Glomerular endothelial cell (primary cell): Measurements from ENCODE around the gene RPL15. TPM values are rescaled to one million over a fixed set of nuclear protein-coding genes. Genes with fewer than 3 reads are reported as not detected.
"Not testable (repeated sequence)": the region's sequence is repeated elsewhere in the genome, so short reads cannot be mapped to it uniquely, and the experiment has no call there.

Experiments
- DNase-seq: peaks from one replicate; pipeline ENCODE4 v3.0.0-alpha.2; 2011; ENCODE audit warnings: low read depth, low spot score; ENCODE audit errors: extremely low read depth
- total RNA-seq: library from RNA; depleted of rRNA; stranded (reverse); fragments of >200 nt; gene quantifications from 2 replicates; pipeline ENCODE4 v1.2.3, GENCODE V29; 2015

Gene RPL15
- 2,079 and 3,094 TPM in 2 replicates for total RNA-seq

DNA sequence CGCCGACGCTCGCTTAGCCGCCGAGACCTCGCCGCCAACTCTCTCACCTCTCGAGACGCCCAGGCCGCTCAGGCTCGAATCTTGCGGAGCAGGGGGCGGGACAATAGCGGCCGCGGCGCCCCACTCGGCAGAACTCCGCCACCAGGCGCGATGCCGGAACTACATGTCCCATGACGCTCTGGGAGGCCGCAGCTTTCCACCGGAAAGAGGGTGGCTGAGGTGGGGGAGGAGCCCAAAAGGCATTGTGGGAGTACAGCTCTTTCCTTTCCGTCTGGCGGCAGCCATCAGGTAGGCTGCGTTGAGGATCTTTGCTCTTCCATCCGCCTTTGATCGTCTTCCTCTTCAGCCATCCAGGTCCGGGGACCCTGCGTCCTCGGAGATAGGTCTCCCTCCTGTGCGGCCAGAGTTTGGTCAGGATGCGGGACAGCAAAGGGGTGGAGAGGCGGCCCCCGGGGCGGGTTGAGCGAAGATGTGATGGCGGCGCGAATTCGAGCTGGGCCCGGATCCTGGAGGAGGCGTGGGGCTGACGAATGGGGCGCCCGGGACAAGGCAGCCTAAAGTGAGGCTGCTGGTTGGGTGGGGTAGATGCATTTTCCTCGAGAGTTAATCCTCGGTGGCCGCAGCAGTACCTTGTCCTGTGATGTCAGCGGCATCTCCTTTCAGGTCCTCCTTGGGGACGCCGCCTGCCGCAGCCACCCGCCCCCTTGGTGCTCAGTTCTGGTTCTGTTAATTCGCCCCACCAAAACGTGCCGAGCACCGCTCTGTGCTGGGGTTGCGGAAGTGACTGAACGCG lies at the start of gene RPL15, which contains the start of gene NKIRAS1:
Gene RPL15, plus strand, starts transcription at position 247 of the 793 bp plus-strand sequence. CDS start 728 bp downstream, outside the sequence.
Gene NKIRAS1, minus strand, starts transcription at position 105 of the 793 bp plus-strand sequence. CDS start 6,086 bp downstream, outside the sequence.
- peak; percentile 81 for DNase-seq

DNA sequence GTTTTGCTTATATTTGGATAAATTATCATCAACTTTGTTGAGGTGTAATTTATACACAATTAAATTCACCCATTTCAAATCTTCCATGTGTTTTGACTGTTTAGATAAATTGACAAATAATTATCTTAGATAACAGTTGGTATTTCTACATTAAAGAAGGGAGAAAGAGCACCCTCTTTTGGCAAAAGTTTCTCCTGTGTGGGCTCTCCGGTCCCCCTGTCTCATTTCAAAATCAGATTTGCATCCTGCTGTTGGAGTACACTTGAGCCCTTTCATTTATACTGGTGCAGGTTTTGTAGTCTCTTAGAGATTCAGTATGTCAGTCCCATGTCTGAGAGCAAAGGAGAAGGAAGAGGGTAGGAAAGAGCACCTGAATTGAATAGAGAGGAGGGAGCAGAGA lies 49.5 kb upstream of the RPL15 start:
- no peak for DNase-seq

DNA sequence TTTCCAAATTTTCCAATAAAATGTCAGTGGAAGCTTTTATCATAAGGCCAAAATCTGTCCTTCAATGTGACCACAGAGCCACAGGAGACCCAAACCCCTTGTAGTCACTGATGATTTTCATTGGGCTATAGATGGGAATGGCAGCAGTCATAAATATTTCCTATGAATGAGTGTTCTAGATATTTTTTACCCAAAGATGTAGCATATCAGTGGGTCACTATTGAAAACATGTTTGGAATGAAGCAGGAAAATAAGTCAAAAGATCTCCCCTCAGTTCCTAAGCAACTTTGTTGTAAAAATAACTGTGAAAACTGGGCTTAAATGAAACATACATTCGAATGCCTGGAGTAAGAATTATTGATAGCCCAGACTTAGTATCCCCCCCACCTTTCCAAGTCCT lies 49.1 kb upstream of the RPL15 start:
- no peak for DNase-seq

DNA sequence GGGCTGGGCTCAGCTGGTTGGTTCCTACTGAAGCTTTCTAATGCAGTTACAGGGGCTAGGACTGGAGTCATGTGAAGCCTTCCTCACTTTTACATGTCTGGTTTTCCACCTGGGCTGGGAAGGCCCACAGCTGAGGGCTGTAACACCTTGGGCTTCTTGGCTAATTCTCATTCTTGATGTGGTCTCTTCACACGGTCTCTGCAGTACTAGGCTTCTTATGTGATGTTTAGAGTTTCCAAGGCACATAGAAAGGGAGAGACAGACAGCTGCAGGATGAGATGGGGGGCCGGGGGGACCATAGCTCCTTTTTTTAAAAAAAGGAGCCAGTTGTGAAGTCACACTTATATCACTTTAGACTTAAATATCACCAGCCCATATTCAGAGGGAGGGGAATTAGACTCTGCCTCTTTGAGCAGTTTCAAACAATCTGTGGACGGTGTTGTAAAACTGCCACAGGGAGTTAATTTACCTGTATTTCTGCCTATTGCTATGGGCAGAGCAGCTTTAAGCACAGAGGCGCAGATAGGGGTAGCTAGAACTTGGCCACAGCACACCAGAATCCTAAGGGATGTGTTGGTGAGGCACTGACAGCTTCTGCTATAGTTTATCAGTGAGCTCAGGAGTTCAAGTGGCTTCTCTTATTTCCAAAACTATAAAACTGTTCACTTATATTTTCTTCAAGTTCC lies 46.8 kb upstream of the RPL15 start:
- DNase-seq = no peak

DNA sequence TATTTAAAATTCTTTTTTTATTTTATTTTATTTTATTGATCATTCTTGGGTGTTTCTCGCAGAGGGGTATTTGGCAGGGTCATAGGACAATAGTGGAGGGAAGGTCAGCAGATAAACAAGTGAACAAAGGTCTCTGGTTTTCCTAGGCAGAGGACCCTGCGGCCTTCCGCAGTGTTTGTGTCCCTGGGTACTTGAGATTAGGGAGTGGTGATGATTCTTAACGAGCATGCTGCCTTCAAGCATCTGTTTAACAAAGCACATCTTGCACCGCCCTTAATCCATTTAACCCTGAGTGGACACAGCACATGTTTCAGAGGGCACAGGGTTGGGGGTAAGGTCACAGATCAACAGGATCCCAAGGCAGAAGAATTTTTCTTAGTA lies 46.3 kb upstream of the RPL15 start:
- DNase-seq = not testable (repeated sequence)

DNA sequence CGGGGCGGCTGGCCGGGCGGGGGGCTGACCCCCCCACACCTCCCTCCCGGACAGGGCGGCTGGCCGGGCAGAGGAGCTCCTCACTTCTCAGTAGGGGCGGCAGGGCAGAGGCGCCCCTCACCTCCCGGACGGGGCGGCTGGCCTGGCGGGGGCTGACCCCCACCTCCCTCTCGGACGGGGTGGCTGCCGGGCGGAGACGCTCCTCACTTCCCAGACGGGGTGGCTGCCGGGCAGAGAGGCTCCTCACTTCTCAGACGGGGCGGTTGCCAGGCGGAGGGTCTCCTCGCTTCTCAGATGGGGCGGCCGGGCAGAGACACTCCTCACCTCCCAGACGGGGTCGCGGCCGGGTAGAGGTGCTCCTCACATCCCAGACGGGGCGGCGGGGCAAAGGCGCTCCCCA lies 45.6 kb upstream of the RPL15 start:
- DNase-seq = not testable (repeated sequence)

DNA sequence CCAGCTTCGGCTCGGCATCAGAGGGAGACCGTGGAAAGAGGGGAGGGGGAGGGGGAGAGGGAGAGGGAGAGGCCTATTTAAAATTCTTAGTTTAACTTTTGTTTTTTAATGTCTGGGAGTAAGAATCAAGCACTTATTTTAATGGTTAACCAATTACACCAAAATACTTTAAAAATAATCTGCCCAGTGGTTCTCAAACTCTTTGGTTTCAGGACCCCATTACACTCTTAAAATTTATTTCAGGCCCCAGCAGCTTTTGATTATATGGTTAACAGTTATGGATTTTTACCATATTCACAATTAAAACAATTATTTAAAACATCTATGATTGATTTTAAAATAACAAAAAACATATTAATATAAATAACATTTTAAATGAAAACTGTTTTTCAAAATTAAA lies 44.6 kb upstream of the RPL15 start:
- no peak for DNase-seq

DNA sequence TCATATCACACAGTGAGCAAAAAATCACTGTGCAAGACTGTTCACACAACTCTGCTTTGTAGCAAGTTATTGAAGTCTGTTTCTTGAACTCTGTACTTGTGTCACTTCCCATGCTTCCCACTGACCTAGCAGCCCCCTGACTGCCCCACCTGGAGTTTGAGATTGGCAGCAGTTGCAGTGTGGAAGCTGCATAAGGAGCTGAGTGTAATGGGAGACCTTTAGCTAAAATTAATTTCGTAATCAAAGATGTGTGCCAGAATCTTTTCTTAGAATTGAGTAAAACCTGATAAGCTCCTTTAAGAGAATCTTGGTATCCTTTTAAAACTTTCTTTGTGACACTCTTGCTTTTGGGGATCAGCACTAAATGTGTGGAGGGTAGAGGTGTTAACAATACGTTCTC lies 43.0 kb upstream of the RPL15 start:
- no peak for DNase-seq

DNA sequence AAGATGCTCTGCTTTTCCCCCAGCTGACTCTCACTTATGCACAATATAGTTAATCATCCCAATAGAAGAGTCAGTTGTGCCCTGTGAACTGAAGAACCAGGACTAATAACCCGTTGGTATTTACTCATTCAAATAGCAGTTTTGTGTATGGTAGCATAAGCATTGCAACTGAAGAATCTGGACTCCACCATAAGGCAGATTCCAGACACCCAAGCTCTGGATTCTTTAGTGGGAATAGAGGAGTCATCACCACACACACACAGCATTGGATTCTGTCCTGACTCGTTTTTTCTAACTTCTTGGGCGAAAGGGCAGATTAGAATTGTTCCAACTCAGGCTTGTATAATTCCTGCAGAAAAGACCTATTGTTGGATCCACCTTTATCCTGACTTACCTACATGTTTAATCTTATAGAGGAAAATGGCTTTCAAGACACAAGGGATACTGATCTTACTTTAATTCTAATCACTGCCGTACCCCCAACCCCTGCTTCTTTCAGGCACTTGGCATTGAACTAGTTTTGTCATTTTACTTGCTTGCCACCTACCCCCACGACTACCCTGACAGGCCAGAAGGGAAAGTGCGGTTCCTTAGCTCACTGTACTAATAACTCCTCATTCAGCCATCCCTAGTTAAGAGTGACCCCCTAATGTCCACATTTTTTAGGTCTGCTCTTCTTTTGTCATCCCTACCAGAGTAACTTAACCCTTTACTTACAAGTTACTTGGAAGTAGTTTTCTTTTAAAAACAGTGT lies 42.4 kb upstream of the RPL15 start:
- no peak for DNase-seq

DNA sequence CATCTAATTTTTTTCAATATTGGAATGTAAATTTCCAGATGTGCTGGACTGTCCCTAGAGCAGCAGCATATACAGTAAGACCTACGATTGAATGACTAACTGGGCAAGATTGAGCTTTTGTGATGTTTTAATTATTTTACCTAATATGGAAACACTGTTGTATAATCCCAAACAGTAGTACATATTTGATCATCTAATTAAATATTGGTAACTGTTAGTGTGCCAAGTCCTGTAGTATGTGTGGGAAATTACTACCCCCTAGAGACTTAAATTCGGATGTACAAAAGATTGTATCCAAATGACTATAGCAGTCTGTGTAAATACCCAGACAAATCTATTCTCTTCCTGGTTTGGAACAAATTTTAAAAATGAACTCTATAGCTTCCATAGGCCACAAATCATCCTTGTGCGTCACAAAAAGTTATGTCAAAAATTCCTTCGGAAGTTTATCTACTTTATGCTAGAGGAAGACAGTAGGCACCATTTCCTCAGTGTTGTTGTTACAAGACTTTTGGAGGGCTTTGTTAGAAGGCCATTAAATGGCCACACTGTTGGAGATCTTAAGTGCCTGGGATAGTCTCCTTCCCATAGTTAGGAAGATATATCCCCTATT lies 41.7 kb upstream of the RPL15 start:
- no peak for DNase-seq

DNA sequence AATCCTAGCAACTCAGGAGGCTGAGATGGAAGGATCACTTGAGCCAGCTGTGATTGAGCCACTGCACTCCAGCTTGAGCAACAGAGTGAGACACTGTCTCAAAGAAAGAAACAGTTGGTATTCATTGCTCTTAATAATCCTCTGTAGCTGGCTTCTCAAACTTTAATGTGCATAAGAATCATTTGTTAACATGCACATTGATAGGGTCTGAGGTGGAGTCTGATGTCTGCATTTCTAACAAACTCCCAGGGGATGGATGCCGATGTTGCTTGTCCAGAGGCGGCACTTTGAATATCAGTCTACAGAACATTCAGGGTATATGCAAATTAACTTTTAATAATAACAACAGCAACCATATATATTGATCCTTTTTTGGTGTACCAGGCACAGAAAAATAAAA lies 40.0 kb upstream of the RPL15 start:
- no peak for DNase-seq

DNA sequence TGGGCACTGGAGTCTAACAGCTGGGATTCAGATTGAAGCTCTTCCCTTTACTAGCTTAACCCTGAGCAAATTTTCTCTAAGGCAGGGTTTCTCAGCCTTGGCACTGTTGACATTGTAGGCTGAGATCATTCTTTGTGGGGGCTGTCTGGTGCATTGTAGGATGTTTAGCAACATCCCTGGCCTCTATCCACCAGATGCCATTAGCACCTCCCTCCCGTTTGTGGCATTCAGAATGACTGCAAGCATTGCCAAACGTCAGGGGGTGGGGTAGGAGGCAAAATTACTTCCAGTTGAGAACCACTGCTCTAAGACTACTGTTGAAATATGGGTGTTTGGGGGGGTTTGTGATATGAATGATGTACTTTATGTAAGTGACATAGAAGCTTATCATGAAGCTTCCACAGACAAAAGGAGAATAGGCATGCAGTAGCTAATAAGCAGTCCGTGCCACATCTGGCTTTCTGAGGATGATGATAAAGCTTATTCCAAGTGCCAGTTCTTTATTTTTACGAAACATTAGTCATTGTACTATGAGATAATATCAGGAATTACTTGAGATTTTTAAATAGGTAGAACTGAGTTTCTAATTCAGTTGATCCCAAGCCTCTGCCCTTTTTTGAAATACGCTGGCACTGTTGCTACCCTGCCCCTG lies 39.5 kb upstream of the RPL15 start:
- DNase-seq = no peak

DNA sequence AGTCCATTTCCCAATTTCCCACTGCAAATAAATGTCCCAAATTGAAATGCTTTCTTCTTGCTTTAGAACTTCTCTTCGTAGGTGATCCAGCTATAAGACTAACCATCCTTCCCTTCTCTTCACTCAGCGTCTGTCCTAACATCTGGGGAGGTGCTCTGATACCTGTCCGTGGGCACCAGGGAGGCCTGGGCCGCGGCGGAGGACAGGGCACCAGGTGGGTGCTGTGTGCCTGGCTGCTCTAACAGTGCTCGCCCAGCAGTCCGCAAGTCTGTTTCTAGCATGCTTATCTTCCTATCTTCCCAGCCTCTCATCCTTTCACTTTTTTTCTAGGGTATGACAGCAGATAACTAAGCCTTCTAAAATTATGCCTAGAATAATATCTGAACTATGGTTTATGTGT lies 37.4 kb upstream of the RPL15 start:
- no peak for DNase-seq

DNA sequence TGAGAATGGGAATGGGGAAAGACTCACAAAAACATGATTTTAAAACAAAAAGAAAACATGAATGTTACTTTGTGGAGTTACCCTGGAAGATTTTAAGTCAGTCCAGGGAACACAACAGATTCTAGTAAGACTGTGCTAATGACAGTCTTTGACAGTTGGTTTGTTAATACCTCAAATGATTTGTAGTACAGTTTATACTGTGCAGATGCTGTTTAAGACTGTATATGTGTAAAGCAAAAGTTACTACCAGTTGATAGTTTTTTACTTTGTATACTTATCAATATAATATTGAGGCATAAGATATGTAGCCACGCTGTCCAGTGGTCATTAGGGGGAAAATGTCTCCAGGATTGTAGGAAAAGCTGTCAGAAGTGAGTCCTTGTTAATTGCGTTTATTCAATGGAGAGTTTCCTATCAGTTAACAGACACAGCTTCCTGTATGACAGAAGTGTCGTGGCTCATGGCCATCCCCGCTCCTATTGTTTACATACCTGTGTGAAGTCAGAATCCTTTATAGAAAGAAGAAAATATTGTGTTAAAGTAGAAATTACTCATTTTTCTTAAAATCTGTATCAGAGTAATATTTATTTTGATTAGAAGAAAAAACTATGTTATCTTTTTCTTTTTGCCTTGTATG lies 36.1 kb upstream of the RPL15 start:
- DNase-seq = no peak

DNA sequence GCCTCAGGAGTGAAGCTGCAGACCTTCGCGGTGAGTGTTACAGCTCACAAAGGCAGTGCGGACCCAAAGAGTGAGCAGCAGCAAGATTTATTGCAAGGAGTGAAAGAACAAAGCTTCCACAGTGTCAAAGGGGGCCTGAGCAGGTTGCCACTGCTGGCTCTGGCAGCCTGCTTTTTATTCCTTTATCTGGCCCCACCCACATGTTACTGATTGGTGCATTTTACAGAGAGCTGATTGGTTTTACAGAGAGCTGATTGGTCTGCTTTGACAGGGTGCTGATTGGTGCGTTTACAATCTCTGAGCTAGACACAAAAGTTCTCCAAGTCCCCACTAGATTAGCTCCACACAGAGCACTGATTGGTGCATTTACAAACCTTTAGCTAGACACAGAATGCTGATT lies 34.9 kb upstream of the RPL15 start:
- not testable (repeated sequence) for DNase-seq

DNA sequence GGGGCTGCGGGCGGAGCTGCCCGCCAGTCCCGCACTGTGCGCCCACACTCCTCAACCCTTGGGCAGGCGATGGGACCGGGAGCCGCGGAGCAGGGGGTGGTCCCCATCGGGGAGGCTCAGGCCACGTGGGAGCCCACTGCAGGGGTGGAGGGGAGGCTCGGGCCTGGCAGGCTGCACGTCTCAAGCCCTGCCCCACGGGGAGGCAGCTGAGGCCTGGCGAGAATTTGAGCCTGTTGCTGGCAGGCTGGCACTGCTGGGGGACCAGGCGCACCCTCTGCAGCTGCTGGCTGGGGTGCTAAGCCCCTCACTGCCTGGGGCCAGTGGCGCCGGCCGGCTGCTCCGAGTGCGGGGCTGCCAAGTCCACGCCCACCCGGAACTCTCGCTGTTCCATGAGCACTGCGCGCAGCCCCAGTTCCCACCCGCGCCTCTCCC lies 34.4 kb upstream of the RPL15 start:
- no peak for DNase-seq

DNA sequence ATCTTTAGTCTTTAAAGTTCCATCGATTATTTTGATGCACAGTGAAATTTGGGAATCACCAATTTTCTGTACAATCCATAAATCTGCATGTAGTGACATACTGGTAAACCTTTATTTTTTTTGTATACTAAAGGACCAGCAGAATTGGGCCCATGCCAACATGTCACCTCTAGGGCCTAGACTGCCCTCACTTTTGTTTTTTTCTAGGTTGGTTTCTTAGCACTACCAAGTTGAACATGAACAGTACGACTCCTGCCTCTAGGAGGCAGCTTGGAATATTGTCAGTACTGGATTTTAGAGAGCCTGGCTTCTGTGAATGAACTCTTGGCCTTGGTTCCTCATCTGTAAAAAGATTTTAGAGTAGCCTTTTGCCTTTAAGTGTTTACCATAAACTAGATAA lies 32.5 kb upstream of the RPL15 start:
- DNase-seq = no peak

DNA sequence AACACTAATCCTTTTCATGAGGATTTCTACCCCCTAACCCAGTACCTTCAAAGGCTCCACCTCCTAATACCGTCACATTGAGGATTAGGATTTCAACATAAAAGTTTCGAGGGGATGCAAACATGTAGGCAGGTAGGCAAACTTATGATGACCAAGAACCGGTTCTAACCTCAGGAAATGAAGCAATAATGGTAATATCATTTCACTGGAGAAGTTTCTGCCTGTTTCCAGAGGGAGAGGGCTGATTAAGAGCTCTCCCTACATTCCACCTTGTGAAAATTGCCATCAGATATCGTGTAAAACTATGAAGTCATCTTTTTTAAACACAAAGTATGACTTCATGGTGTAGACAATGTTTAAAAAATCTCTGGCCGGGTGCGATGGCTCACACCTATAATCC lies 31.7 kb upstream of the RPL15 start:
- DNase-seq = no peak

DNA sequence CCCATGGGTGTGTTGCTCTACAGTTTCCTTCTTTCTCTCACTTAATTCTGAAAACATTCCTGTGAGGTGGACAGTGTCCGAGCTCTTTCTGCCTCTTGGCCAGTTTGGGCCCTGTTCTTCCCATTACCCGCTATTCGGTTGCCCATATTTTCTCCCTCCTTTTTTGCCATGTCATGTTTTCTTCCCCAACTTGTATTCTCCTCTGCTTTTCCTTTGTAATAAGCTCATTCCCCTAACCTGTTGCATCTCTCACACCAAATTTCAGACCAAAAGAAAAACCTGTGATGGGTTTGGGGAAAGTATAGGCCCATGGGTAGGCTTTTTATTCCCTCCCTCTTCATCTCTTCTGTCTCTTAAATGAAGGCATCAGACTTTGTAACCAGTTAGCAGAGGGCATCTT lies 30.6 kb upstream of the RPL15 start:
- DNase-seq = no peak

DNA sequence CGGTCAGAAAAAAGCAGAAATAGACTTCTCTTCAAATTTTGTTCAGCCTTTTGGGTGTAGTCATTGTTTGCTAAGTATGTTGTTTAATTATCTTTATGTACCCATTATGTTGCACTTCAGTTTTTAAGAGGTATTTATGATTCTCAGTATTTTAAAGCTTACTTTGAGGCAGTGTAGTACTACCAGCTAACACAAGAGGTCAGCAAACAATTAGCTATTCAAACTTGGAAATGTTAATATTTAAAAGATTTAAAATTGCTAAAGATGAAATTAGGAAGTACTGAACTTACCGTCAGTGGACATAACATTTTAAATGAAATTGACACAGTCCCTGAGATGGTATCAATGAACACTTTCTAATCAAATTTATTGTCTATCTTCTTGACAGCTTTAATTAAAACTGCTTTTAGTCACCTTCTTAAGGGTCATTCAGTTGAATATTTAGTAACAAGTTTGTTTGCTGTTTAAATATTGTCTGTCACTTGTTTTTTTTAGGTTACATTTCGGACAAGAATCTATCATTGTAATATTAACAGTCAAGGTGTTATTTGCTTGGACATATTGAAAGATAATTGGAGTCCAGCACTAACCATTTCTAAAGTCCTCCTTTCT lies 28.2 kb upstream of the RPL15 start:
- DNase-seq = no peak
